Sigmoid colon (tissue), 4 donors: ENCODE data around the gene PPP2R2C.

Experiments
- CTCF ChIP-seq, 4 experiments: fragments of 450-650 bp in 3 of 4; fragments of 200-600 bp in 1 of 4; IDR thresholded peaks; one replicate each; pipeline ENCODE4 v1.5.1; 2016 to 2019; ENCODE audit warnings: antibody characterized with exemption in 4 of 4, mild to moderate bottlenecking in 3 of 4, moderate library complexity in 2 of 4
- EP300 ChIP-seq, 4 donors: sonication (generic); formaldehyde crosslinking; IDR thresholded peaks; one replicate each; pipeline ENCODE4 v1.6.1; 2017; ENCODE audit warnings: antibody characterized with exemption in 4 of 4

GRCh38 chr4:6474053-6474568 is 1.7 kb upstream of the PPP2R2C start:
- TF ChIP-seq CTCF (IDR thresholded peaks at IDR 0.05): no peak
- no peak for TF ChIP-seq EP300 (IDR thresholded peaks at IDR 0.05)
